Activated T-cell treated with anti-CD3 and anti-CD28 coated beads, Interleukin-2, amount 50 U/mL, for 24 hours (primary cell): ENCODE data around the gene FBLN2.

Source experiments
- DNase-seq: peaks from one replicate; pipeline ENCODE4 v3.0.0-alpha.2; 2020
- H3K27ac Mint-ChIP-seq: 2 replicates; pipeline ENCODE4 v1.8.0; 2020; ENCODE audit warnings: mild to moderate bottlenecking, mixed read lengths
- H3K27me3 Mint-ChIP-seq: 2 replicates; pipeline ENCODE4 v1.8.0; 2020; ENCODE audit warnings: mixed read lengths
- H3K36me3 Mint-ChIP-seq: 2 replicates; pipeline ENCODE4 v1.8.0; 2020; ENCODE audit warnings: low read depth, mixed read lengths
- H3K4me1 Mint-ChIP-seq: 2 replicates; pipeline ENCODE4 v1.8.0; 2020; ENCODE audit warnings: low read depth, mixed read lengths
- H3K4me3 Mint-ChIP-seq: 2 replicates; pipeline ENCODE4 v1.8.0; 2020; ENCODE audit warnings: mild to moderate bottlenecking, moderate library complexity, mixed read lengths
- H3K9me3 Mint-ChIP-seq: 2 replicates; pipeline ENCODE4 v1.8.0; 2020; ENCODE audit warnings: mixed read lengths

The FBLN2 gene

DNA sequence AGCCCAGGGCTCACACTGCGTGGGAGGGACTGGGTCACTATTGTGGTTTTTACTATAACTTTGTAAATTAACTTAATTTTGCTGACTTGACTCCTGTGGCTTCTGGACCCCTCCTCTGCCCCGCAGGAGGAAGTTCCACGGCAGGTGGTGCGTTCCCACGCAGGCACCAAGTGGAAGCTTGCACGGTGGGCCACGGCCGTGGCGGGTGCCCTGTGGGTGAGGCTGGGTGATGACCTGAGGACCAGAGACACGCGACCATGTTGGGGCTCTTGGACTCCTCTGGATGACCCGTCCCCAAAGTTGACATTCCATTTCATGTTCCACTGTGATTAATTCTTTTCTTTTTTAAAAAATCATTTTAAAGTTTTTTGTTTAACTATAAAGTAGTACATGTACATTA is 89.0 kb downstream of the FBLN2 start:
- Mint-ChIP-seq H3K9me3 (no peaks in the 10 kb centered on the region), H3K4me3 (no peak overlapping the region), H3K4me1 (no peaks in the 10 kb centered on the region), H3K27me3 (no peaks in the 10 kb centered on the region), H3K27ac (no peak overlapping the region), H3K36me3 (no peaks in the 10 kb centered on the region)
- DNase-seq, result no peak

DNA sequence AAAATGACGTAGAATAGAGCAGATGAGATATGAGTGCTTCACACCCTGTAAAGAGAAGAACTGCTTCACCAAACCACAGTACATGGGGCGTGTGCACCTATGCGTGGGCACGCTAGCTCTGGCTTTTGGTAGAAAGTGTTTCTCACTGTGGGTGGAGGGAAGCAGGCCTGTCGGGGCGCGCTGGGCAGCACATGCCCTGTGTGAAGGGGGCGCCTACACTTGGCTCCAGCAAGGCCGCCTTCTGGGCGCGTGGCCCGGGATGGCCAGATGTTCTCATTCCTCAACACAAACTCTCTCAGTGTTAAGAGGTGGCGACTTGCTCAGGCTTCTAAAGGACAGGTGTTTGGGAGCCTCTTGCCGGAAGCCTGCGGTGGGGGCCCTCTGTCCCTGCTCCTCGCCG is 90.0 kb downstream of the FBLN2 start:
- Mint-ChIP-seq H3K9me3 (no peaks in the 10 kb centered on the region), H3K27me3 (no peaks in the 10 kb centered on the region), H3K4me1 (no peaks in the 10 kb centered on the region), H3K36me3 (no peaks in the 10 kb centered on the region), H3K27ac (no peak overlapping the region), H3K4me3 (no peak overlapping the region)
- DNase-seq, result no peak

DNA sequence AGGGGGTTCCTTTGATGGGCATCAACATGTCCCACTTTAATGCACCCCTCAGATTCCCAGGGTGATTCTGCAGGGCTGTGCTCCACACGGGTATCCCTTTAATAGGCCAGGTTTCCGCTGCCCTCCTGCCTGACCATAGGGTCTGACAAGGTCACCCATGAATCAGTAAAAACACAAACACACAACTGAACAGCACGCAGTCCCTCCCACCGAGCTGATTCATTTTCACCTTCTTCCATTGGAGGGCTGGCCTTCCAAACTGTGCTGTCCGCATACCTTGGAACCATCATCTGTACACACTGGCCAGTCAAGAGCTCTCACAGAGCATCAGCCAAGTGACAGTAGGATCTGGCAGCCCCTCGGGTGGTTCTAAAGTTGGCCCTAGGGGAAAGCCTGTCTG is 93.7 kb downstream of the FBLN2 start:
- Mint-ChIP-seq H3K4me1 (peaks cover 5% of the 10 kb centered on the region), H3K4me3 (no peak overlapping the region), H3K9me3 (no peaks in the 10 kb centered on the region), H3K27me3 (peaks cover 22% of the 10 kb centered on the region), H3K36me3 (no peaks in the 10 kb centered on the region), H3K27ac (no peak overlapping the region)
- no peak for DNase-seq

DNA sequence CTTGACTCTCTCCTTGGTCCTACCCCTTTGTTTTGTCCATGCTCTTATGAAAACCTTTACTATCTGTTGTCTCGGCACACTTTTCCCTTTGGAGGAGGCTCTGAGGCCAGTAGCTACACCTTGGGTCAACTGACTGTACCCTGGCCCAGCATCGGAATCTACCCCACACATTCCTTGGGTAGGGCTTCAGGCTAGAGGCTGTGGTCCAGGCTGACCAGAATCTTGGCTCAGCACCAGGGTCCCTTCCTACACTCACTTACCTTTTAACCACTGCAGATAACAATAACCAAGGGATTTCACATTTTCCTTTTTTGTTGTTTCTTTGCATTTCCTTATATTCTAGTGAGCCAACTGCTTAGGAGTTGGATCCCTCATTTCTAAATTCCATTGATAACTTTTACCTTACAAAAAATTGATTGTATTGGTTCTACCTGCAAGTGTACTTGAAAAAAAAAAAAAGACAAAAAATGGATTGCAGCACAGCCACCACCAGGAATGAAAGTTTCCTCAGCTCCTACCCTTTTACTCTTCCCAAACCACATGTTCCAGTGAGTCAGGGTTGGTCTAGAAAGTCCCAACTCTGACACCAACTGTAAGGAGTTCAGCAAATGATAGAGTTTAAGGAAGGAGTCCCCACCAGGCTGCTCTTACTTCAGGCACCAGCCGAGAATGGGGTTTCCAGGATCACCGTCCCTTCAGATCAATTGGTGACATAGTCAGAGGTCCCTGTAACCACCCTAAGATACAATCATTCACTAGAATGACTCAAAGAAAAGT is 95.6 kb downstream of the FBLN2 start:
- Mint-ChIP-seq H3K27me3 (peaks cover 31% of the 10 kb centered on the region), H3K27ac (no peak overlapping the region), H3K36me3 (no peaks in the 10 kb centered on the region), H3K4me1 (peaks cover 12% of the 10 kb centered on the region), H3K9me3 (no peaks in the 10 kb centered on the region), H3K4me3 (no peak overlapping the region)
- DNase-seq, result no peak

DNA sequence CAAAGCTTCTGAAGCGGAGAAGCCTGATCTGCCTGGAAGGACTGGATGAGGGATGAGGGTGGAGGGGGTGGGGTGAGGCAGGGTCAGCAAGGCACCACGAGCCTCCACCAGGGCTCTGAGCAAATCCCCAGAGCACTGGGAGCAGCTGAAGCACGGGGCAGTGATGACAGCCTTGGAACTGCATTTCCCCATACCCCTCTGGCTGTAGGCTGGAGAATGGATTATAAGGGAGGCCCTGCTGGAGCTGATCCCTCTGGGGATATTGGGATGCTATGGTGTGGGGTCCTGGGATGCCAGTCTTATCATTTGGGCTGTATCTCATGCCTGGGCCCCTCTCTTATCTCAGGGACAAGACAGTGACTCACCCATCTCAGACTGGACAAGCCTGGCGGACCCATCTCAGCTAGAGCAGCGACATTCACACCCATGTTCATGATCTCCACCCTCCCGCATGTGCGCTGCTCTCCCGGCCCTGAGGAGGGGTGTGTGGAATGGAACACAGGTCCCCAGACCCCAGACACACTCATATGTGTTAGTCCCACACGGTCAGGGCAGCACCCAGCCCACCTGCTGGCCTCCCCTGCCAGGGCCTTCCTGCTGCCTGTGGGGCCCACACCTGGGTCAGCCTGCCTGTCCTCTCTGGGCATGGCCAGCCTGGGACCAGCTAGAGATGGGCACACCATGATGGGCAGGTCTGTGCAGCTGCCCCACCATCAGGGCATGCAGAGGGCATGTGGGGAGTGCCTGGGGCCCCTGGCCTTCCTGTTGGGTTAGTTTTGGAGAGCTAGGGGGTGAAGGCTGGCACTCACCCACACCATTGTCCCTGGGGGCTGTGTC is 97.1 kb downstream of the FBLN2 start:
- H3K36me3 Mint-ChIP-seq, result no peaks in the 10 kb centered on the region
- H3K27me3 Mint-ChIP-seq, result peaks cover 35% of the 10 kb centered on the region

DNA sequence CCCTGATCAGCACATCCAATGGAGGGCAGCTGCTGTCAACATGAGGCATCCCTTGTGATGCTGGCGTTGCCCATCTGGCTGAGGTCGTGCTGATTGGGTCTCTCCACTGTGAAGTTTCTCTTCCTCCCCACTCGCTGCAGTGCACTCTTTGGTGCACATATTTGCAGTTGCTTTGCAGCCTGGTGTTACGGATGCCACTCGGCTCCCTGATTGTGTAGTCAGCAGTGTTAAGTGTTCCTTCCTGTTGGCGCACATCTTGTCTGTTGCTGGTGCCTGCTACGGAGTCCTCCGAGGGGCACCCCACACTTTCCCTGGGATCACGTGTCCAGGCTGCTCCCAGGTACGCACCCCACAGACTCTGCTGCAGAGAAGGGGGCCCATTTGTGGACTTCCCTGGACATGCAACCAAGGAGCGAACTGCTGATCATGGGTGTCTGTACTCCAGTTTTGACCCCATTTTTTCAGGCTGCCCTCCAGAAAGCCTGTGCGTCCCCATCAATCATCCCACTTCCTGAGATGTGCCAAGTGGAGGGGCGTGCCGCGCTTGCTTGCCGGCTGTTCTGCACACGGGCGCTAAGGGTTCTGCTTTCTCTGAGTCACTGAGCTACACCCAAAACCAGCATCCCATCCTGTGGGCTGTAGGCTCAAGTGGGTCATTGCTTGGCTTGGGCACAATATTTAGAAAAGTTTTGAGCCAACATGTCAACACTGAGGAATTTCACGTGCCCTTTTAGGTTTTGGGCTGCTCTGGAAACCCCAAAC is 98.6 kb downstream of the FBLN2 start:
- no peak for DNase-seq

More for the DNA sequence above, 97.1 kb downstream of the FBLN2 start:
- DNase-seq, result no peak
- peaks cover 18% of the 10 kb centered on the region for H3K4me1 Mint-ChIP-seq
- no peak overlapping the region for H3K27ac Mint-ChIP-seq
- H3K9me3 Mint-ChIP-seq, result no peaks in the 10 kb centered on the region
- H3K4me3 Mint-ChIP-seq, result no peak overlapping the region

DNA sequence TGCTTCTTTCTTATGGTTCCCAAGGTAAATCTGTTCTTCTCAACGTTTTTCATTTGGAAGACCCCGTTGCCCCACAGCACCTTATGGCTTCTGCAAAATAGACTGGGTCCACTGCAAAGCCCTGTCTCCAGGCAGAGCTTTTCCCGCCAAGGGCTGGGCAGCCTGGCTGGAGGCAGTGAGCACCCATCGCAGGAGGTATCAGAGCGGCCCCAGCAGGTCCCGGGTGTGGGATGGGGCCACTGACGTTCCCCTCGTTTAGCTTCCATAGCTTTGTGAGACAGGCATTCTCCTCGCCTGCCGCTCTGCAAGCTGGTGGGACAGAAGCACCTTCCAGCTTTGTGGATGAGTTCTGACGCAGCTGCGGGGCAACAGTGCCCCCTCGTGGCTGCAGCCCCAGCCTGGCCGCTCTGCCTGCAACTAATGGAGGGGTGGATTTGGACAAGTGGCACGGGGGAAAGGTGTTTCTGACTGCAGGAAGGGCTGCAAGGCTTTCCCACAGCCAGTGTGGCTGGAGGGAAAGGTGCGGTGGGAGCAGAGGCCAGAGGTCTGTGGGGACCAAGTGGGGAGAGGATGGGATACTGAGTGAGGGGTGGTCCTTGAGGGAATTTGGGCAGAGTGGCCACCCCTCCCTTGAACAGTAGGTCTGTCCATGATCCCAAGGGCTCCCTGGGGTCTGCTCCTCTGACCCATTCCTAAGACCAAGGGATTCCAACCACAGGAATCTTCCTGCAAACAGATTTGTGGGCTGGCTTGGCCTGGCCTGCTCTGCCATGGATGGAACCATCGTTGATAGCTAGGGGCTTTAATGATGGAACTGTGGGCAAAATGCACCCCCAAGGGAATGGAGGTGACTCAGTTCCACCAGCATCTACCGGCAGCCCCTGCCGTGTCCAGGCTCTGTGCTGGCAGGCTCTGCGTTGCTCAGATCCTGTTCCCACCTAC is 99.4 kb downstream of the FBLN2 start:
- peak; percentile 89 for DNase-seq
- Mint-ChIP-seq H3K9me3 (no peaks in the 10 kb centered on the region), H3K36me3 (no peaks in the 10 kb centered on the region), H3K27ac (no peak overlapping the region), H3K27me3 (peaks cover 35% of the 10 kb centered on the region), H3K4me1 (peaks cover 22% of the 10 kb centered on the region), H3K4me3 (no peak overlapping the region)

More for the DNA sequence above, 98.6 kb downstream of the FBLN2 start:
- Mint-ChIP-seq H3K4me3 (no peak overlapping the region), H3K9me3 (no peaks in the 10 kb centered on the region), H3K36me3 (no peaks in the 10 kb centered on the region), H3K27ac (no peak overlapping the region), H3K4me1 (peaks cover 18% of the 10 kb centered on the region), H3K27me3 (peaks cover 35% of the 10 kb centered on the region)

DNA sequence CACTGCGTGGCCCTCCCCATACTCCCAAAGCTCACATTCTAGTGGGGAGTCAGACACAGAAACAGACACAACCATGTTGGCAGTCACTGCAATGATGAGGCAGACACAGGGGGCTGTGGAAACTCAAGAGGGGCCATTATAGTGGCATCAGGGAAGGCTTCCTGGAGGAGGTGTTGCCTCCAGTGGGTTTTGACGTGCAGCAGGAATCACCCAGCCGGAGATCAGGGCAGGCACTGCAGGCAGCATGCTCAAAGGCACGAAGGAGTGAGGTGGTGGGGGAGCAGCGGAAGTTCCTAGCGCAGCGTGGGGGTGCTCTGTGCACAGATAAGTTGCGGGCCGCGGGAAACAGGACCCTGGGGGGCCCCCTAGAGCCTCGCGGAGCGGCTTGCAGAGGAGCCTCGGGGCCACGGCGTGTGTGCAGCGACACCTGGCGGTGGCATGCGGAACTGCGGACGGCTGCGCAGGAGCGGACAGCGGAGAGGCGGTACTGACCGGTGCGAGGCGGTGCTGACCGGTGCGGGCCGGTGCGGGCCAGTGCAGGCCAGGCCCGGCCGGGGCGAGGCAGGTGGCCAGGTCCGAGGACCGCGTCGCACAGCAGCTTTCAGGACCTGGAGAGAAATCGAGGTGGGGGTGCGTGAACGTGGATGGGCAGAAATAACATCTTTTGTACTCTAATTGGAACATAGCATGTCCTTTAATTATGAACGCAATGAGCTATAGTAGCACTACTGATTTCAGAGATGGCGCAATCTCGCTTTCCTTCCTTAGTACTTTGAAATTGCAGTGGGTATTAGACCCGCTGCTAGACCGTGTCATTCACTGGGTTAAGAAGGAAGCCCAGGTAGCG is 101.5 kb downstream of the FBLN2 start:
- H3K27ac Mint-ChIP-seq, result no peak overlapping the region
- H3K4me3 Mint-ChIP-seq, result no peak overlapping the region
- peaks cover 35% of the 10 kb centered on the region for H3K4me1 Mint-ChIP-seq
- no peaks in the 10 kb centered on the region for H3K36me3 Mint-ChIP-seq
- H3K27me3 Mint-ChIP-seq, result peaks cover 35% of the 10 kb centered on the region
- peak; percentile 89 for DNase-seq
- no peaks in the 10 kb centered on the region for H3K9me3 Mint-ChIP-seq

DNA sequence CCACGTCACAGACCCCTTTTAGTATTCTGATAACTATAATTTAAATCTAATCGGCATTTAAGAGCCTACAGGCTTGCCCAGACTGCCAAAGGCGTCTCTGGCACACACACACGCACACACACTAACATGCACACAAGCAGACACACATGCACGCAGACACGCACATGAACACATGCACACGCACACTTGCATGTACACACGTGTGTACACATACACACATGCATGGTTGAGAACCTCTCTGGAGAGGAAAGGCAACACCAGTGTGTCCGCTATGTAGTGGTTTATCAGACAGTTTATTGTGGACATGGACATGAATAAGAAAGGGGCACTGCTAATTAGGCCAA is 102.1 kb downstream of the FBLN2 start:
- Mint-ChIP-seq H3K27ac (no peak overlapping the region), H3K36me3 (no peaks in the 10 kb centered on the region), H3K9me3 (no peaks in the 10 kb centered on the region), H3K4me3 (no peak overlapping the region), H3K27me3 (peaks cover 34% of the 10 kb centered on the region), H3K4me1 (peaks cover 37% of the 10 kb centered on the region)
- DNase-seq, result no peak

DNA sequence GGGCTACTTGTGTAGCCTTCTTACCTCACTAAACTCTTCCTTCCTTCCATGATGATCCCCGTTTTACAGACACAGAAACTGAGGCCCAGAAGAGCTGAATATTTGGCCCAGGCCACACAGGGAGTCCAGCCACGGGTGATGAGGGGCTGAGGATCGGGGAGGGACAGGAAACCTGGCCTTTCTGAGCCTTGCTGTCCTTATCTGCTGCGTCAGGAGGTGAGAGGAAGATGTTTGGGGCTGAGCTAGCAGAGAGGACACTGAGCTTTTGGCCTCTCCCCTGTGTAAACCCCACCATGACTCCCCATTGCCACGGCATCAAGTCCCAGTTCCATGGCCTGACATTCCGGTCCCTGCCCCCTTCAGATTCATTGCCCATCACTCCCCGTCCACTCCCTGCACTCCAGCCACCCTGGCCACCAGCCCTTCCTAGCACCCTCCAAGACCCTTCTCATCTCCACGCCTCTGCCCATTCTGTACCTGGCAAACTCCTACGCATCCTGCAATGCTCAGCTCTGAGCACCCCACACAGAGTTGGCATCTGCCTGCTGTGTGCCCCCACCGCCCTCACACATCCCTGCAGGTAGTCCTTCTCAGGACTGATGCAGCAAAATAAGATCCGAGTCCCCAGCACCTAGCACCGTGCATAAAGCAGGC is 103.0 kb downstream of the FBLN2 start:
- H3K4me3 Mint-ChIP-seq, result no peak overlapping the region
- H3K27me3 Mint-ChIP-seq, result peaks cover 37% of the 10 kb centered on the region
- H3K4me1 Mint-ChIP-seq, result peaks cover 37% of the 10 kb centered on the region
- H3K9me3 Mint-ChIP-seq, result no peaks in the 10 kb centered on the region
- no peak for DNase-seq
- H3K27ac Mint-ChIP-seq, result no peak overlapping the region
- no peaks in the 10 kb centered on the region for H3K36me3 Mint-ChIP-seq

DNA sequence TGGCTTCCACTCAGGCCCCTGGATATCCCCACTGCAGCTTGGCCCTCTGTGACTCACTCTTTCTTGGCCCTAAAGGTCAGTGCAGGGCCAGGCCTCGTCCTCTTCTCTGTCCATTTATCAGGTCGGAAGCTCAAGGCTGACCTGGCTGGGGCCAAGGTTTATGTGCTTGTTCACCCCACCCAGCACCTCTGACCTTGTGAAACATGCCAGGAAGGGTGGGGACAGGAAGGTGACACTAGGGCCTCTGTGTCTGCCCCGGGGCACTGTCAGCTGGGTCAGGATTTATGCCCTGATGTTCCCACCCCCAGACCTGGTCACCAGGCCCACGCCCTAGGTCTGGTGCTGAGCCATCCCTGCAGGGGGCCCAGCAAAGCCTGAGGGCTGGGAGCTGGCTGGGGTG is 103.8 kb downstream of the FBLN2 start:
- DNase-seq, result no peak
- H3K27ac Mint-ChIP-seq, result no peak overlapping the region
- H3K9me3 Mint-ChIP-seq, result no peaks in the 10 kb centered on the region
- no peak overlapping the region for H3K4me3 Mint-ChIP-seq
- H3K36me3 Mint-ChIP-seq, result no peaks in the 10 kb centered on the region
- peaks cover 37% of the 10 kb centered on the region for H3K27me3 Mint-ChIP-seq
- peaks cover 33% of the 10 kb centered on the region for H3K4me1 Mint-ChIP-seq

DNA sequence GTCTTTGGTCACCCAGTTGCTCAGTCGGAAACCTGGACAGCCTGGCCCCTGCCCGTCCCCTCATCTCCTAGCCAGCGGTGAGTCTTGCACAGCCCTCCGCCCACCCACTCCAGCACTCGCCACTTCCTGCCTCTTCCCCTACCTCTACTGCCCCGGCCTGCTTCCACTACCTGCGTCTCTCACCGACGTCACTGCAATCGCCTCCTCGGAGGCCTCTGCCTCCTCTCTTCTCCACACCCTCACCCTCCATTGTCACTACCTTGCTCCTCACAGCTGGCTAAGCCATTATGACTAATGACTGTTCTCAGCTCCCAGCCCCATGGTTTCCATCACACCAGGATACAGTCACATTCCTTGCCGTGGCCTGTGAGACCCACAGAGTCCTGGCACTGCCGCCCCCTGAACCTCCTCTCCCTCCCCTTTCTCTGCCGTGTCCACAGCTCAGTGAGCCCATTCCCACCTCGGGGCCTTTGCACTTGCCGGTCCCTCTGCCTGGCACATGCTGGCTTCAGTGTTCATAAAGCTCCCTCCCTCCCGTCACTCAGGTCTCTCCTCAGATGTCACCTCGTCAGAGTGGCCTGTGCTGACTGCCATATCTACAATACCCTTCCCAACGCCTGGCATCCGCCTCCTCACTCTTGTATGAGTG is 104.8 kb downstream of the FBLN2 start:
- H3K4me3 Mint-ChIP-seq, result no peak overlapping the region

More for the DNA sequence above, 104.8 kb downstream of the FBLN2 start:
- no peak for DNase-seq
- Mint-ChIP-seq H3K36me3 (no peaks in the 10 kb centered on the region), H3K27ac (no peak overlapping the region), H3K4me1 (peaks cover 27% of the 10 kb centered on the region), H3K9me3 (no peaks in the 10 kb centered on the region), H3K27me3 (peaks cover 36% of the 10 kb centered on the region)
